GM19463 (cell line): ENCODE data around the gene ZNF329.

Experiments used
- ATAC-seq: cut with Tn5 transposase; IDR thresholded peaks from one replicate; pipeline ENCODE4 v1.9.1; 2021; ENCODE audit warnings: mild to moderate bottlenecking, moderate library complexity; ENCODE audit not compliant: unreplicated experiment

Gene ZNF329

GRCh38 chr19:58118979-58119733 lies 31.4 kb downstream of the ZNF329 start:
- no peak for ATAC-seq

DNA sequence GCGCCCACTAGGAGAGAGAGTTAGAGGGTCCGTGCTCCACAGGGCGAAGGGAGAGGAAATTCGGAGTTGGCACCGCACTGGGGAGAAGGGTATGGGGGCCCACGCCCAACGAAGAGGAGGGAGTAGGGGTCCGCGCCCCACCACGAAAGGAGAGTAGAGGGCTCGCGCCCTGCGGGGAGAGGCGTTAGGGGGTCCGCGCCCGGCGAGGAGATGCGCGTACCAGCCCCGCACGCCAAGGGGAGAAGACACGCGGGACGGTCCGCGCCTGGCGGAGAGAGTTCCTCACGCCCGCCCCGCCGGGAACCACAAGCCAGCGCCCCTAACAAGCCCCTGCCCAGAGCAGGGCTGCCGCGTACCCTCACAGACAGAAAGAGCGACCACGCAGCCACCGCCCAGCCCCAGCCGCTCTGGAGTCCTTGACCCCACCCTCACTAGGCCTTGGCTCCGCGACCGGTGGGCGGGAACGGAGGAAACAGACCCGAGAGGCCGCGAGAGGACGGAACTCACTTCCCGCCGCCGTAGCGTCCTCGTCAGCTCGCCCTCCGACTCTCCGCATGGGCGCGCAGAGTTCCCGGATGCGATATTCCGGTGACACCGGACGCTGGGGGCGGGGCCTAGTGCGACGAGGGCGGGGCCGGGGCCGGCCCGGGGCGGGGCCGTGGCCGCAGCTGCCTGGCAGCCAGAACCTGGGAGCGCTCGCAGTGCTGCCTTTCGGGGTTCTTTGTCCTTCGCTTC lies 32.6 kb downstream of the ZNF329 start:
- ATAC-seq = no peak

DNA sequence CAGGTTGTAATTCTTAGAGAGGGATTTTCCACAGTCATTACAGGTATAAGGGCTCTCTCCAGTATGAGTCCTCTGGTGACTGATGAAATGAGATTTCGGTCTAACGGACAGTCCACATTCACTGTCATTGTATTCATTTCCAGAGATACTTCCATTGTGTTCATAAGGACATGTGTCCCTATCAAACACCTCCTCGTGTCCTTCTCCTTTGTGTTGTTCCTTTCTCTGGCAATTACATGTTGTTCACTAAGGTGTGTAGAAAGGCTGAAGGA lies 42.1 kb downstream of the ZNF329 start:
- ATAC-seq = no peak

GRCh38 chr19:58107778-58108545 lies 42.6 kb downstream of the ZNF329 start:
- ATAC-seq = no peak

DNA sequence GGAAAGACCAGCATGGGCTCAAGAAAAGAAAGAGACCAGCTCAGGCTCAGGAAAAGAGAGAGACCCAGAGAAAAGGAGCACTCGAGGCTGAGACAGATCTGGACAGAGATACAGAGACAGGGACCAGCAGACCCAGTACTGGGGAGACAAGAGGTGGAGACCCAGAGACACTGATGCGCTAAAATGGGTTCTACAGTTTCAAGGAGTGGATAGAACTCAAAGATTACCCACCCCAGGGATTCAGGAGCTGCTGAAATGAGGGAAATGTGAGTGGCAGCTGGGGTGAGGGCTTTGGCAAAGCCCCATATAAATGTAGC lies 51.9 kb downstream of the ZNF329 start:
- no peak for ATAC-seq

GRCh38 chr19:58097781-58098681 lies 52.6 kb downstream of the ZNF329 start, which contains the start of gene ZSCAN18:
TSS of gene ZSCAN18 (minus strand) at chr19:58098231. CDS start at chr19:58090267, 7,964 bp downstream.
- no peak for ATAC-seq

DNA sequence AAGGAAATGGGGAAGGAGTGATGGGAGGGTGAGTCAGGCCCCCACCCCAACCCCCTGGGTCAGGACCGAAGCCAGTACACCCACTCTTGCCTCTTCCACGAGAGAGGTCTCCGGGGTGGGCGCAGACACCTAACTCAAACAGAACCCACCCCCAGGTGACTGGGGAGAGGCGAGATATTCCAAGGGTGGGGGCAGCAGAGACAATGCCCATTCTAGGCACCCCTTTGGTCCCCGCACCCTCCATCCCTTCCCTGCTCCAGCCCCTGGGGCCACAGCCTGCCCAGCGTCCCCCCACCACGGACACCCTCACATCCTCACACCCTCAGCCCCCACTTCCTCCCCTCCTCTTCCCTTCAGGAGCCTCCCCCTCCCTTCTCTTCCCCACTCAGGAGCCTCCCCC lies 53.2 kb downstream of the ZNF329 start:
- no peak for ATAC-seq

DNA sequence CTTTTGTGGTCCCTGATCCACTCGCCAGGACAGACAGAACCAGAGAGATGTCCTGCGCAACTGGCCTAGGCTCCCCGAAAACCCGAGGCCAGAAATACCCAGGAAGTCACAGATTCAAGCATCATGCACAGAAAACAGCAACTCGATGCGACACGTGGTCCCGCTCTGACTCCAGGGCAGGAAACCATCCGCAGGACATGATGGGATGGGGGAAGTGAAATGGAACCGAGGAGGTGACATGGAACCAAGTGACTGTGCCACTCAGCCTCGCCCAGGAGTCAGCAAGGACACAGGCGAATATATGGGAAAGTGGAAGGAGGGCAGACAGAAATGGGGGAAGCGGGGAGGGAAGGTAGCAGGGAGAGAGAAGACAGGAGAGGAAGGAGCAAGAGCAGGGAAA lies 53.7 kb downstream of the ZNF329 start:
- no peak for ATAC-seq

DNA sequence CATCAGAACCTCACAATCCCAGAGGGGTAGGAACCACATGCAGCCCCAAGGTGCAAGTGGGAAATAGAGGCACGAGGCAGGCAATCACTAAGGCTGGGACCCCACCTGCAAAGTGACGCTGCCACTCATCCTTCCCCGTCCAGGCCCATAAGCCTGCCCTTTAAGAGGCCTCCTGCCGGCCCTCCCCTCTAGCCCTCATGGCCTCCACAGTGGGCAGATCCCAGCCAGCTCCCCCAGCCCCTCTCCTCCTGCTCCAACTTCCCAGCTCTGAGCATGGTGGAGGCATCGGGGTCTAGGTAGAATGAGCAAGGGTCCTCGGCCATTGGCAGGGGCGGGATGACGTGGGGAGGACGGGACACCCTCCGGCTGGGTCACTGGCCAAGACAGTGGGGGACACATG lies 55.3 kb downstream of the ZNF329 start:
- no peak for ATAC-seq

GRCh38 chr19:58093071-58093470 lies 57.5 kb downstream of the ZNF329 start:
- ATAC-seq = no peak

DNA sequence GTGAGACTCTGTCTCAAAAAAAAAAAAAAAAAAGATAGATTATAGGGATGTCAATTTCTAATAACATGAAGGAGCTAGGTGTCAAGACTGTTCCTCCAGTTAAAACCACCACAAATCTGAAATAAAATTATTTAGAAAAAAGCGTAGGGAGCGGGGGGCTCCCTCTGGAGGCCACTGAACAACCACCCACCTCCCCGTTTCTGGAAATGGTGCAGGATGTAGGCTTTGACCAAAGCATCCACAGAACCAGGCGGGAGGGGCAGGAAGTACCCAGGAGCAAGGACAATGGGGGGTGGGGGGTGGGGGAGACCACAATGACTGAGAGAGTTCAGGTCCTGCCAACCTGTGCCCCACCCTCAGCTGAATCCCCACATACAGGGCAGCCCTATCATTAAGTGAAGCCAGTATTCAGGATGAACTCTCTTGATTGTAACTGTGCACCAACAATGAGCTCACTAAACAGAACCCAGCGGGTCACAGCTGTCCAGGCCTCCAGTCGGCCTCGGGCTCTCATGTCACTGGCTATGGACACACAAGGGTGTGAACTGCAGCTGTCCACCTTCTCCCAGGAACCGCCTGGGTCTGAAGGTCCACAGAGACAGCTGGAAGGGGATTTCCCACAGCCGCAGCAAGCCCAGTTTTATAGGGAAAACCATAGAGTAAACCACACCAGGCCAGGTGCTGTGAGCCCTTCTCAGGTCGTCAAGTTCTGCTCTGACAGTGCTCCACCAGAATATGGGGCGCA lies 59.2 kb downstream of the ZNF329 start:
- no peak for ATAC-seq

DNA sequence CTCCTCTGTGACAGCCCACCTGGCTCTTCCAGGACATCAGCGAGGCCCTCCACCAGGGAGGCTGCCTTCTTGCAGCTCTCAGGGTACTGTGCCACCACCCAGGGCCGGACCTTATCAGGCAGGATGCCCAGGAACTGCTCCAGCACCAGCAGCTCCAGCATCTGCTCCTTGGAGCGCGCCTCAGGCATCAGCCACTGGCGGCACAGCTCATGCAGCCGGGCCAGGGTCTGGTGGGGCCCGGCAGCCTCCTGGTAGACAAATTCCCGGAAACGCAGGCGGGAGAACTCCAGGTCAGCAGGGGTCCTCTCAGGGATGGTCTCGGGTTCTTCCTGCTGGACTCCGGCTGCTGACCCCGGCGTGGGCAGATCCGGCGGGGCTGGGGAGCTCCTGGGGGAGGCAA lies 60.7 kb downstream of the ZNF329 start:
- ATAC-seq = no peak

GRCh38 chr19:58088521-58089052 lies 62.0 kb downstream of the ZNF329 start:
- no peak for ATAC-seq

DNA sequence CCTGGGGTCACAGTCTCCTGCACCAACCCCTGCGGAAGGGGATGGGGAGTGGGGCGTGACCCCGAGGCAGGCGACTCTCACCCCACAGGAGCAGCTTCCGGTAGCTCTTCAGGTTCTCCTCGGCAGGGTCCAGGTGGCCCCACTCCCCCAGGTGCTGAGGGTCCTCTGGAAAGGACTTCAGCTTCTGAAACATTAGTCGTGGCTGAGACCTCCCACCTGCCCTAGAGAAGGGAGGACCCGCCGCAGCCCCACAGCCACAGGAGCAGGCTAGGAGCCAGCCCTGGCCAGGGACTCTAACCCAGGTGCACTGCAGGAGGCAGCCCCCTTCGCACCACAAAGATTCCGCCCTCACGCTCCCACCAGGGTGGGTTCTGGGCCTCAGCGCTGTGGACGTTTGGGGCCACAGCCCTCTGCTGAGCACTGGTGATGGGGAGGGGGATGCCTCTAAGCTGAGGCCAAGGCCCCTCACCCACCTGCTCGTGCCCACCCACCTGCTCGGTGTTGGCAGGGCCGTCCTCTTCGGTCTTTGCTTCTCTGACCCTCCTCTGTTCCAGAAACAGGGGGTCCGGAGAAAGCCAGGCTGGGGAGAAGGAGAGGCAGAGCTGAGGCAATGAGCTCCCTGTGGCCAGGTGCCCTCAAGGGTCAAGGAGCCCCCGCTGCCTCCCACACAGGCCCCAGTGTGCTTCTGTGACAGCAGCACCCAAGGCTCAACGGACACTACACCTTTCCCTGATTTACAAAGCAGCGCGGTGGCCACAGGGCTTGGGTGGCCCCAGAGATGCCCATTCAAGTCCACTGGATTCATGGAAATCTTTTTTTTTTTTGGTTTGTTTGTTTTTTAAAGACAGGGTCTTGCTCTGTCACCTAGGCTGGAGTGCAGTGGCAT lies 63.5 kb downstream of the ZNF329 start:
- no peak for ATAC-seq

- no peak for ATAC-seq
Observed at GRCh38 chr19:58085348-58085875, 65.2 kb downstream of the ZNF329 start.

DNA sequence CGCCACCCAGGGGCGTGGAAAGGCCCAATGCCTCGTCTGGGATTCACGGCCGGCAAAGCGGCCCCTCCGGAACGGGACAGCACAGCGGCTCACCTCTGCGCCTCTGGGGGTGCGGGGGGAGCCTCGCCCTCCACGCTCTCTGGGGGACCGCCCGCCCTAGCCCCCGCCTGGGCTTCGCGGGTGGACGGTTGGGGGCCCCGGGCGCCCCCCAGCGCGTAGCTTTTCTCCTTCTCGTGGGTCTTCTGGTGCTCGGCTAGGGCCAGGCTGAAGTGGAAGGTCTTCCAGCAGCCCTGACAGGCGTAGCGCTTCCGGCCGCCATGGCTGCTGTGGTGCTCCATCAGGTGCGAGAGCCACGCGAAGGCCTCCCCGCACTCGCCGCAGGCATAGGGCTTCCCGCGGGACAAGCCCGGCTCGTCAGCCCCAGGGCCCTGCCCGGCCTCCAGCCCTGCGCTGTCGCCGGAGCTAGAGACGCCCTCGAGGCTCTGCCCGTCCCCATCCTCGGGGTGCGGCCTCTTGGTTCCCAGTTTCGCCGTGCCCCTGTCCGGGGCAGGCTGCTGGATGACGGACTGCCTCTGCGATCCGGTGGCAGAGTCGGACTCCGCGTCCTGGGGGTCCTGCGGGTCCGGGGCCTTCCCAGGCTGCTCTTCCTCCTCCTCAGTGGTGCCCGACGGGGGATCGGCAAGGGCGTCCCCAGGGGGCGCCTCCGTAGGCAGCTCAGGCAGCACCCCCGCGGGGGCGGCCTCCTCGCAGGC lies 65.8 kb downstream of the ZNF329 start:
- no peak for ATAC-seq

DNA sequence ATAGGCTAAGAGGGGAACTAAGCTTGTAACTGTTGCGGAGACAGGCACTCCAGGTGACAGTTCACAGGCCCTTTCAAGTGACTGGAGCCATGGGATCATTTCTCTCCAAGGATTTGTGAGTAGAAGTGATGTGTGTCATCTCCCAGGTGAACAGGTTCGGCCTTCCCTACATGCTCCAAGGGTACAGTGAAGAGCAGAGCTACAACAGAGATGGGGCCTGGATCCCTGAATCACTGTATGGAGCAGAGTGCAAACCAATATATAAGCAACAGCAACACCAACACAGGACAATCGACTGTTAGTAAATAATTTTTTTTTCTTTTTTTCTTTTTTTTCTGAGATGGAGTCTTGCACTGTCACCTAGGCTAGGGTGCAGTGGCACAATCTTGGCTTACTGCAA lies 67.6 kb downstream of the ZNF329 start:
- no peak for ATAC-seq

DNA sequence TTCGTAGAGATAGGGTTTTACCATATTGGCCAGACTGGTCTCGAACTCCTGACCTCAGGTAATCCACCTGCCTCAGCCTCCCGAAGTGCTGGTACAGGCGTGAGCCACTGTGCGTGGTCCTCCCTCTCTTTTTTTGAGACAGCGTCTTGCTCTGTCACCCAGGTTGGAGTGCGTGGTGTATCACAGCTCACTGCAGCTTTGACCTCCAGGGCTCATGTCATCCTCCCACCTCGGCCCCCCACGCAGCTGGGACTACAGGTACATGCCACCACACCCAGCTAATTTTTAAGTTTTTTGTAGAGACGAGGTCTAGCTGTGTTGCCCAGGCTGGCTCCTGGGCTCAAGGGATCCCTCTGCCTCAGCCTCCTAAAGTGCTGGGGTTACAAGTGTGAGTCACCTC lies 70.8 kb downstream of the ZNF329 start:
- no peak for ATAC-seq
